NT2/D1 (cell line): ENCODE results near the gene TNFRSF14.

Experiments used
- SUZ12 ChIP-seq: IDR thresholded peaks from 2 replicates; pipeline ENCODE4 v1.6.1; 2011; ENCODE audit not compliant: insufficient read length, insufficient read depth; ENCODE audit errors: extremely low read depth
- YY1 ChIP-seq: IDR thresholded peaks from 2 replicates; pipeline ENCODE4 v1.6.1; 2011; ENCODE audit not compliant: insufficient read length, insufficient read depth
- ZNF274 ChIP-seq: IDR thresholded peaks from 2 replicates; pipeline ENCODE4 v1.6.1; 2011; ENCODE audit warnings: mild to moderate bottlenecking, low read depth, low read length

DNA sequence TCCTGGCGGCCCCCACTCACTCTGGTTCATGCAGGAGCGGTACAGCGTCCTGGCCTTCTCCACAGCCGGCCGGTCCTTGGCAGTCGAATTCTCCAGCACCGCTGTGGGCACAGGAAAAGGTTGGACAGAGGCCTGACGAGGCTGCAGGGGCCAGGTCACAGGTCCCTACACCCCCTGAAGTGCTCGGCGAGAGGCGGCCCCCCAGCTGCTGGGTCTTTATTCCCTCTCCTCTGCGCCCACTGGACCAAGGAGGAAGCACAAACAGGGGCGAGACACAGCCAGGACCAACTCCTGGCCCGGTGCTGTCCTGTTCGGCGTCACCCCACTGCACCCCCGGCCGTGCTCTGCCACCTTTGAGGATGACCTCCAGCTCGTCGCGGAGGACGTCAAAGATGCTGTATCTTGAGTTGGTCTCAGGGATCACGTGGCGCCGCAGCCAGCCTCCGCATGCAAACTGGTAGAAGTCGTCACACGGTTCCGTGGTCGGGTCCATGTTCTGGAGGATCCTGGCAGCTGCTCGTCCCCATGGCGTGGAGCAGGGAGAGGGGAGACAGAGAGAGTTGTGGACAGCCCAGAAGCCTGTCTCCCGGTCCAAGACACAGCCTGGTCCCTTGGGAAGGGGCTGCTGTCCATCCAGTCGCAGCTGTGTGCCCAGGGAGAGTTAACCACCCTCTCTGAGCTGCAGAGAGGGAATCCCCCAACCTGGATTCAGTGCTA is 53.3 kb downstream of the TNFRSF14 start:
- TF ChIP-seq YY1 (no peak), SUZ12 (no peak), ZNF274 (no peak)
